Measurements from ENCODE around the gene PPP1R7. TPM values are rescaled to one million over a fixed set of nuclear protein-coding genes. Genes with fewer than 3 reads are reported as not detected.

Gene PPP1R7
- total RNA-seq, 1 donor from 2014 or later: 52.9 TPM

DNA sequence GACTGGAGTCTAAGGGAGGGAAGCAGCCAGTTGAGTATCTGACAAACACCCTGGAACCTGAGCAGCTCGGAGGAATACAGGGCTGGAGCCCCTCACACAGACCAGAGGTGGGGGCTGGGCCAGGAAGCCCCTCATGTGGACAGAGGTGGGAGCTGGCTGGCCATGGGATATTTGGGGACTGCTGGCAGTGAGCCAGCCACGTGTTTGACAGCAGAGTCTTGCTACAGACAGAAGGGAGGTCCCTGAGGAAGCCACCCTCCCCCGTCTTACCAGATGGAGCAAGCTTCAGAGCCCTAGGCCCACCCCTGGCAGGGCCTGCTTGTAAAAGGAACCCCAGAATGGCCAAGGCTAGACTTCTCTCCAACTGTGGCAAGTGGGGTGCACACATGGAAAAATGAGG lies 44.6 kb upstream of the PPP1R7 start:
- no peaks in the 10 kb centered on the region for H3K9me3 Mint-ChIP-seq
- no peak overlapping the region for H3K27ac ChIP-seq
- H4K20me1 ChIP-seq (ENCODE audit: low read depth): peaks cover 9% of the 10 kb centered on the region
- H2AFZ ChIP-seq (replicated peaks): no peak overlapping the region
- peaks cover 2% of the 10 kb centered on the region for H3K36me3 Mint-ChIP-seq
- no peak overlapping the region for H3K9ac ChIP-seq
- peaks cover 16% of the 10 kb centered on the region for H3F3A ChIP-seq (ENCODE audit: low read depth)
- H3K4me2 ChIP-seq: no peak overlapping the region
- no peak for DNase-seq (ENCODE audit: low spot score)
- H3K4me1 ChIP-seq: peaks cover 15% of the 10 kb centered on the region
- TF ChIP-seq EZH2 (IDR thresholded peaks at IDR 0.05): no peak
- TF ChIP-seq, protein P1, sequence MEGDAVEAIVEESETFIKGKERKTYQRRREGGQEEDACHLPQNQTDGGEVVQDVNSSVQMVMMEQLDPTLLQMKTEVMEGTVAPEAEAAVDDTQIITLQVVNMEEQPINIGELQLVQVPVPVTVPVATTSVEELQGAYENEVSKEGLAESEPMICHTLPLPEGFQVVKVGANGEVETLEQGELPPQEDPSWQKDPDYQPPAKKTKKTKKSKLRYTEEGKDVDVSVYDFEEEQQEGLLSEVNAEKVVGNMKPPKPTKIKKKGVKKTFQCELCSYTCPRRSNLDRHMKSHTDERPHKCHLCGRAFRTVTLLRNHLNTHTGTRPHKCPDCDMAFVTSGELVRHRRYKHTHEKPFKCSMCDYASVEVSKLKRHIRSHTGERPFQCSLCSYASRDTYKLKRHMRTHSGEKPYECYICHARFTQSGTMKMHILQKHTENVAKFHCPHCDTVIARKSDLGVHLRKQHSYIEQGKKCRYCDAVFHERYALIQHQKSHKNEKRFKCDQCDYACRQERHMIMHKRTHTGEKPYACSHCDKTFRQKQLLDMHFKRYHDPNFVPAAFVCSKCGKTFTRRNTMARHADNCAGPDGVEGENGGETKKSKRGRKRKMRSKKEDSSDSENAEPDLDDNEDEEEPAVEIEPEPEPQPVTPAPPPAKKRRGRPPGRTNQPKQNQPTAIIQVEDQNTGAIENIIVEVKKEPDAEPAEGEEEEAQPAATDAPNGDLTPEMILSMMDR (IDR thresholded peaks at IDR 0.05): no peak
- no peak for TF ChIP-seq EZH2phosphoT487 (IDR thresholded peaks at IDR 0.05)
- no peaks in the 10 kb centered on the region for H3K9me3 ChIP-seq (ENCODE audit: low read depth)
- H3K27ac Mint-ChIP-seq: no peak overlapping the region
- no peak overlapping the region for H3K4me3 ChIP-seq
- no peak overlapping the region for H3K4me3 Mint-ChIP-seq
- no peaks in the 10 kb centered on the region for H3K36me3 ChIP-seq
- H3K27me3 Mint-ChIP-seq (ENCODE audit: insufficient read depth, low read depth): peaks cover 3% of the 10 kb centered on the region
- peaks cover 11% of the 10 kb centered on the region for H3K4me1 Mint-ChIP-seq
- H3K27me3 ChIP-seq: no peaks in the 10 kb centered on the region
- peaks cover 14% of the 10 kb centered on the region for H3K79me2 ChIP-seq (ENCODE audit: low read depth)

DNA sequence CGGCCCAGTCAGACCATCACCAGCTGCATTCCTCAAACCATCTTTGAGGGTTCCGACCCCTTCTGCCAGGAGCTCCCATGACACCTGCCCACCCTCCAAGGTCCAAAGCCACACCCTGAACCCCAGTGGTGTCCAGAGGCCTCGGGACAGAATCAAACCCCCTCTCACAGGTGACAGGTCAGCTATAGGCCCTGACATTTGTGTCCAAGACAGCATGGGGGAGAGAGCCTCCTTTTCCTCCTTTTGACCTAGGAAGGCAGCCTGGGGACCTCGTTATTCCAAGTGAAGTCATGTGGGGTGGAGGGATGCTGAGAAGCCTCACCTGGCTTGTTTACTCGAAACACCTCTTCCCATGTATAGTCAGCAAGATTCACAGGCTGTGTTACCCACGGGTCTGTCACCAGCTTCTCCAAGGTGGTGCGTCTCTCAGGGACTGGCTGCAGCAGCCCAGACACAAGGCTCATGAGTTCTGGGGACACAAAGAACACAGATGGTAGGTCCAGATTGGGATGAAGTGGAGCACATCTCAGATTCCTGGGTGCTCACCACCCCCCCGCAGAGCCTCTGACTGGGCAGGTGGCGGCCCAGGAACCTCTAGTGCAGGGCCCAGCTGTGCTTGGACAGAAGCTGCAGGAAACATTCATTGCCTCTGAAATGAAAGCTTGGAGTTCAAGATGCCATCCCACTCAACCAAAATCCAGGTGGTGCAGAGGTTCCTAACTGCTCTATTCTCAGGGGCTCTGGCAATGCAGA lies 43.1 kb upstream of the PPP1R7 start:
- H3K9ac ChIP-seq: no peak overlapping the region
- H3K4me3 ChIP-seq: no peak overlapping the region
- Mint-ChIP-seq H3K9me3 (no peaks in the 10 kb centered on the region), H3K4me3 (no peak overlapping the region), H3K36me3 (peaks cover 5% of the 10 kb centered on the region), H3K27ac (no peak overlapping the region), H3K4me1 (peaks cover 6% of the 10 kb centered on the region), H3K27me3 (ENCODE audit: insufficient read depth, low read depth) (peaks cover 3% of the 10 kb centered on the region)
- H3K4me1 ChIP-seq: peaks cover 9% of the 10 kb centered on the region
- no peaks in the 10 kb centered on the region for H4K20me1 ChIP-seq (ENCODE audit: low read depth)
- DNase-seq (ENCODE audit: low spot score): no peak
- H3K27me3 ChIP-seq: no peaks in the 10 kb centered on the region
- peaks cover 16% of the 10 kb centered on the region for H3F3A ChIP-seq (ENCODE audit: low read depth)
- no peaks in the 10 kb centered on the region for H3K9me3 ChIP-seq (ENCODE audit: low read depth)
- no peak overlapping the region for H3K27ac ChIP-seq
- H3K36me3 ChIP-seq: no peaks in the 10 kb centered on the region
- TF ChIP-seq, protein P1 (IDR thresholded peaks at IDR 0.05): no peak
- no peak for TF ChIP-seq EZH2phosphoT487 (IDR thresholded peaks at IDR 0.05)
- H3K79me2 ChIP-seq (ENCODE audit: low read depth): no peaks in the 10 kb centered on the region
- no peak overlapping the region for H2AFZ ChIP-seq (replicated peaks)
- no peak overlapping the region for H3K4me2 ChIP-seq

DNA sequence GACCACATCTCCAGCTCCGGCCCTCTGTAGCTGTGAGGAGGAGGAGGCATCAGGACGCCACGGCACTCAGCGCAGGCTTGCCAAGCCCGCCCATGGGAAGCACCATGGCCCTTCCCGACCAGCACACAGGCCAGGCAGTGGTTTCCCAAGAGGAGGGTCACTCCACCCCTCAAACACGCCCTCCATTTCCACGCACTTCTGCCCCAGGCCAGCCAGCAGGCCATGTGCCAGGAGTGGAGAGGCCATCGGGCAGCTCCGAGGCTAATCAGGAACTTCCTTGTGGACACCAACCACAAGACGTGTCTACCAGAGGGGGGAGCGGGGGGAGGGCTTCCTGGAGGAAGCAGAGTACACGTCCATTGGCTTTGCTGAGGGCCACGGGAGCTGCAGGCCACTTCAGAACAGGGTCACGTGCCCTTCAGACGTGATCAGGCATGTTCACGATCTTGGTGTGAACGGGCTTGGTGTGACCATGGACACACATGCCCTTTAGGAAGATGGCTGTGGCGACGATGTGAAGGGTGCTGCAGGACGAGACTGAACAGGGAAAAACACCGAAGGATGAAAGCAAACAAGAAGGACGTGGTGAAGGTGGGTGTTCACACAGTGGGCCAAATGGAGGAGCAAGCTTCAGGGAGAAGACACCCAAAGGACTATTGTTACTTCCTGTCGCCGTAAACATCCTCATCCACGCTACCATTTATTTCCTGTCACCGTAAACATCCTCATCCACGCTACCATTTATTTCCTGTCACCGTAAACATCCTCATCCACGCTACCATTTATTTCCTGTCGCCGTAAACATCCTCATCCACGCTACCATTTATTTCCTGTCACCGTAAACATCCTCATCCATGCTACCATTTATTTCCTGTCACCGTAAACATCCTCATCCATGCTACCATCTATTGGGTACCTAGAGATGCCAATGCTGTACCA lies 41.7 kb upstream of the PPP1R7 start:
- no peak overlapping the region for H3K4me2 ChIP-seq
- Mint-ChIP-seq H3K36me3 (peaks cover 5% of the 10 kb centered on the region), H3K27ac (no peak overlapping the region), H3K9me3 (no peaks in the 10 kb centered on the region), H3K27me3 (ENCODE audit: insufficient read depth, low read depth) (peaks cover 3% of the 10 kb centered on the region), H3K4me1 (no peaks in the 10 kb centered on the region), H3K4me3 (peak overlapping the region; percentile 50)
- H4K20me1 ChIP-seq (ENCODE audit: low read depth): no peaks in the 10 kb centered on the region
- H3K9me3 ChIP-seq (ENCODE audit: low read depth): no peaks in the 10 kb centered on the region
- TF ChIP-seq, protein P1 (IDR thresholded peaks at IDR 0.05): no peak
- TF ChIP-seq EZH2phosphoT487 (IDR thresholded peaks at IDR 0.05) (no peak), EZH2 (IDR thresholded peaks at IDR 0.05) (no peak)
- no peaks in the 10 kb centered on the region for H3K27me3 ChIP-seq
- H2AFZ ChIP-seq (replicated peaks): no peak overlapping the region
- peaks cover 2% of the 10 kb centered on the region for H3K4me1 ChIP-seq
- H3K4me3 ChIP-seq: no peak overlapping the region
- H3K27ac ChIP-seq: no peak overlapping the region
- no peak overlapping the region for H3K9ac ChIP-seq
- H3K36me3 ChIP-seq: no peaks in the 10 kb centered on the region
- H3F3A ChIP-seq (ENCODE audit: low read depth): peaks cover 3% of the 10 kb centered on the region
- DNase-seq (ENCODE audit: low spot score): no peak
- no peaks in the 10 kb centered on the region for H3K79me2 ChIP-seq (ENCODE audit: low read depth)

Measured in neural progenitor cell (in vitro differentiated cells).